Upper lobe of left lung (tissue), 6 donors: ENCODE data around the gene SLC9A9. TPM values are rescaled to one million over a fixed set of nuclear protein-coding genes. Genes with fewer than 3 reads are reported as not detected.

Experiments
- ATAC-seq, 2 donors: fragments of 200-7000 bp; cut with Tn5 transposase; one replicate each; pipeline ENCODE4 v1.9.1; 2022; ENCODE audit warnings: mild to moderate bottlenecking in 2 of 2, moderate library complexity in 2 of 2; ENCODE audit not compliant: low FRiP score in 2 of 2
- DNase-seq, 2 donors: peaks; one replicate each; pipeline ENCODE4 v3.0.0-alpha.2; 2019 to 2020
- H3K27ac ChIP-seq, 4 donors: fragments of 200-600 bp; sonication (generic); one replicate each; pipeline ENCODE4 v1.5.1; 2016 to 2019
- H3K27me3 ChIP-seq, 4 donors: fragments of 200-600 bp; sonication (generic); one replicate each; pipeline ENCODE4 v1.5.1; 2017 to 2019
- H3K36me3 ChIP-seq, 4 donors: fragments of 200-600 bp; sonication (generic); one replicate each; pipeline ENCODE4 v1.5.1; 2016 to 2019
- H3K4me1 ChIP-seq, 4 donors: fragments of 200-600 bp; sonication (generic); one replicate each; pipeline ENCODE4 v1.5.1; 2018 to 2019
- H3K4me3 ChIP-seq, 4 donors: fragments of 200-600 bp; sonication (generic); one replicate each; pipeline ENCODE4 v1.5.1; 2017 to 2019; ENCODE audit warnings: mild to moderate bottlenecking in 2 of 4, moderate library complexity in 1 of 4
- H3K9me3 ChIP-seq, 4 donors: fragments of 200-600 bp; sonication (generic); one replicate each; pipeline ENCODE4 v1.5.1; 2018 to 2019
- EP300 ChIP-seq, 4 donors: sonication (generic); formaldehyde crosslinking; IDR thresholded peaks; one replicate each; pipeline ENCODE4 v1.5.1; 2017; ENCODE audit warnings: antibody characterized with exemption in 4 of 4, control low read depth in 2 of 4
- POLR2A ChIP-seq, 4 donors: fragments of 450-650 bp; IDR thresholded peaks; one replicate each; pipeline ENCODE4 v1.5.1; 2016 to 2017; ENCODE audit warnings: antibody characterized with exemption in 4 of 4, mild to moderate bottlenecking in 2 of 4
- POLR2AphosphoS5 ChIP-seq, 2 donors: sonication (generic); formaldehyde crosslinking; IDR thresholded peaks; one replicate each; pipeline ENCODE4 v1.5.1; 2017; ENCODE audit warnings: antibody characterized with exemption in 2 of 2
- WGBS, 2 donors: methylation state at CpG; one replicate each; pipeline ENCODE4 v1.1.5; 2017 to 2018; 5-methylcytosine and 5-hydroxymethylcytosine counted together
- total RNA-seq, 6 donors: library from RNA; depleted of rRNA in 4 of 6; stranded (reverse); fragments of >200 nt in 4 of 6; gene quantifications; one replicate each; pipeline versions ENCODE4 v1.1.0 to v1.2.1, GENCODE V29; 2016 to 2021
- TF ChIP-seq, protein P1 (sequence below), 6 experiments: fragments of 450-650 bp in 4 of 6; fragments of 200-600 bp in 2 of 6; sonication (generic) in 2 of 6; IDR thresholded peaks; one replicate each; pipeline ENCODE4 v1.5.1; 2016 to 2019; ENCODE audit warnings: antibody characterized with exemption in 6 of 6
- donor health status: DM: no; HTN: no; CAD: no; lungs with moderate emphysema.
- donor health status: DM: no; HTN: yes; CAD: no; lungs with severe emphysema.

Gene SLC9A9
- total RNA-seq, 6 donors from 2014 or later, result 4.2 to 20.4 (median 8.7) TPM

DNA sequence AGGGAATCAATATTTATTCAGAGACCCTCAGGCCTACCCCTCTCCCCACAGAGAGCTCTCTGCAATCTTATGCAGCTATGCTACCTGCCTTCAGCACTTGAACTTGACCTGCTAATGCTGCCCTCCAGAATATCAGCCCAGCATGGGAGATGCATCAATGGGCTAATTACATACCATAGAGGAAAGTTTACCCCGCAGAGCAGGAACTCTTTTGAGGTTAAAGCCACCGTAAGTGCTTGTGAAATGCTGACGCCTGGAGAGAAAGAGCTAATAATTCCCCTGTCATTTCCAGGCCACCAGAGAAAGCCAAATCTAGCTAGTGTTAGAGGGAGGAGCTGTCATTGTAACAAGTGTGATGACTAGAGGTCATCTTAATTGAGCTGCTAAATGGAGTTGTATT, 601.2 kb downstream of the SLC9A9 start:
- Histone ChIP-seq H3K27ac (no peak overlapping the region), H3K9me3 (no peaks in the 10 kb centered on the region), H3K4me3 (no peak overlapping the region), H3K36me3 (no peaks in the 10 kb centered on the region), H3K27me3 (no peaks in the 10 kb centered on the region), H3K4me1 (no peaks in the 10 kb centered on the region)
- DNase-seq, result no peak
- ATAC-seq, result no peak
- WGBS, 2 donors, result 62 to 70% methylated on average over 3 of the region's 3 CpGs
- no peak for TF ChIP-seq EP300 (IDR thresholded peaks at IDR 0.05)
- TF ChIP-seq, protein P1, sequence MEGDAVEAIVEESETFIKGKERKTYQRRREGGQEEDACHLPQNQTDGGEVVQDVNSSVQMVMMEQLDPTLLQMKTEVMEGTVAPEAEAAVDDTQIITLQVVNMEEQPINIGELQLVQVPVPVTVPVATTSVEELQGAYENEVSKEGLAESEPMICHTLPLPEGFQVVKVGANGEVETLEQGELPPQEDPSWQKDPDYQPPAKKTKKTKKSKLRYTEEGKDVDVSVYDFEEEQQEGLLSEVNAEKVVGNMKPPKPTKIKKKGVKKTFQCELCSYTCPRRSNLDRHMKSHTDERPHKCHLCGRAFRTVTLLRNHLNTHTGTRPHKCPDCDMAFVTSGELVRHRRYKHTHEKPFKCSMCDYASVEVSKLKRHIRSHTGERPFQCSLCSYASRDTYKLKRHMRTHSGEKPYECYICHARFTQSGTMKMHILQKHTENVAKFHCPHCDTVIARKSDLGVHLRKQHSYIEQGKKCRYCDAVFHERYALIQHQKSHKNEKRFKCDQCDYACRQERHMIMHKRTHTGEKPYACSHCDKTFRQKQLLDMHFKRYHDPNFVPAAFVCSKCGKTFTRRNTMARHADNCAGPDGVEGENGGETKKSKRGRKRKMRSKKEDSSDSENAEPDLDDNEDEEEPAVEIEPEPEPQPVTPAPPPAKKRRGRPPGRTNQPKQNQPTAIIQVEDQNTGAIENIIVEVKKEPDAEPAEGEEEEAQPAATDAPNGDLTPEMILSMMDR (IDR thresholded peaks at IDR 0.05), result no peak
- no peak for TF ChIP-seq POLR2A (IDR thresholded peaks at IDR 0.05)
- TF ChIP-seq POLR2AphosphoS5 (IDR thresholded peaks at IDR 0.05), result no peak

DNA sequence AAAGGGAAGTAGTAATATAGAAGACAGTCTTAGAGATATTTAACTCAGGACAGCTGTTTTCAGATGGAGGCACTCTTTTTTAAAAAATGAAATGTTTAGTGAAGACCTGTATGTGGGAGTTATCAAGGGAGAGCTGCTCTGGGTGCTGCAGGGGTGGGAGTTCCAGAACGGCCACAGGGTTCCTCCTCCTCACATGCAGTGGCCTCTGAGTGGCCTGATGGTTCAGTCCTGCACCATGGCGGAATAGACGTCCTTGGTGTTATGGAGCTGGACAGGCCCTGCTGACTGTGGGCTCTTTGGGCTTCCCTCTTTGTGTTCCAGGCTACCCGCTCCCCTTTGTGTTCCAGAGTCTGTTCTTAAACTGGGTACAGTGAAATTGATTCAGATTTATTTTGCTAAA, 602.6 kb downstream of the SLC9A9 start:
- DNase-seq, result no peak
- Histone ChIP-seq H3K27me3 (no peaks in the 10 kb centered on the region), H3K4me3 (no peak overlapping the region), H3K9me3 (no peaks in the 10 kb centered on the region), H3K36me3 (no peaks in the 10 kb centered on the region), H3K27ac (no peak overlapping the region), H3K4me1 (no peaks in the 10 kb centered on the region)
- no peak for ATAC-seq
- TF ChIP-seq POLR2AphosphoS5 (IDR thresholded peaks at IDR 0.05) (no peak), EP300 (IDR thresholded peaks at IDR 0.05) (no peak), POLR2A (IDR thresholded peaks at IDR 0.05) (no peak)
- TF ChIP-seq, protein P1 (IDR thresholded peaks at IDR 0.05), result no peak
- 90 to 98% methylated on average over 4 of the region's 4 CpGs for WGBS, 2 donors

DNA sequence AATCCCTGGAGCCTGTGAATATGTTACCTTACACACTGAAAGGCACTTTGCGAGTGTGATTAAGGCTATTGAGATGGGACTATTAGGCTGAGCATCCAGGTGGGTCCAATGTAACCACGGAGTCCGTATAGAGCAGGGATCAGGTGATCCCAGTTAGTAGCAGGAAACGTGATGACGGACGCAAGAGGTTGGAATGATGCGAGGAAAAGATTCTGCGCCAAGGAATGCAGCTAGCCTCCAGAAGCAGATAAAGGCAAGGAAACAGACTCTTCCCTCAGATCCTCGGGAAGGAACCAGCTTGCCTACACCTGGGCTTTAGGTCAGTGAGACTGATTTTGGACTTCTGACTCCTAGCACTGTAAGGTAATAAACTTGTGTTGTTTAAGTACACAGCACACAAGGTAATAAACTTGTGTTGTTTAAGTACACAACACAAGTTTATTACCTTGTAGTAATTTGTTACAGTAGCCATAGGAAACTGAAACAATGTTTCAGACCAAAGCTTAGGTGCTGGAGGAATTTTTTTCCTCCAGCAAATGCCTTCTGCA, 603.7 kb downstream of the SLC9A9 start:
- Histone ChIP-seq H3K9me3 (no peaks in the 10 kb centered on the region), H3K27me3 (no peaks in the 10 kb centered on the region), H3K27ac (no peak overlapping the region), H3K4me1 (no peaks in the 10 kb centered on the region), H3K4me3 (no peak overlapping the region), H3K36me3 (no peaks in the 10 kb centered on the region)
- DNase-seq (no peak), ATAC-seq (no peak)
- no peak for TF ChIP-seq POLR2AphosphoS5 (IDR thresholded peaks at IDR 0.05)
- no peak for TF ChIP-seq POLR2A (IDR thresholded peaks at IDR 0.05)
- TF ChIP-seq, protein P1 (IDR thresholded peaks at IDR 0.05), result no peak
- TF ChIP-seq EP300 (IDR thresholded peaks at IDR 0.05), result no peak
- WGBS, 2 donors, result 83 to 91% methylated on average over 9 of the region's 9 CpGs

DNA sequence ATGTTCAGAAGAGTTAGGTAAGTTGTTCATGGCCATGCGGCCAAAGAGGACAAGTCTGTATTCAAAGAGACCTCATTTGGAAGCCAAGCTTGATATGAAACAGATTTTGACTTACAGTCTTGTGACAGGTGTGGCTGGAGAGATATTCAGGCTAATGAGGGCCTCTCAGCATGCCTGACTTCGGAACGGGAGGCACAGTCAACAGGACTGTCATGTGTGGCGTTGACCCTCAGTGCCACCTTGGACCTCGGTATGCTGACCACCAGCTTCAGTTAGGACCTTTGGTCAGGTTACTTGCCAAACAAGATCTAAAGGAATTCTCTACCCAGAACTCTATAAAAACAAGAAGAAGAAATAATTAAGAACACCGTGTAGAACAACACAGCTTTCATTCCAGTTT, 604.6 kb downstream of the SLC9A9 start:
- Histone ChIP-seq H3K4me1 (no peaks in the 10 kb centered on the region), H3K4me3 (no peak overlapping the region), H3K36me3 (no peaks in the 10 kb centered on the region), H3K9me3 (no peaks in the 10 kb centered on the region), H3K27me3 (no peaks in the 10 kb centered on the region), H3K27ac (no peak overlapping the region)
- 90 to 98% methylated on average over 6 of the region's 6 CpGs for WGBS, 2 donors
- no peak for ATAC-seq
- TF ChIP-seq POLR2A (IDR thresholded peaks at IDR 0.05) (no peak), POLR2AphosphoS5 (IDR thresholded peaks at IDR 0.05) (no peak), EP300 (IDR thresholded peaks at IDR 0.05) (no peak)
- TF ChIP-seq, protein P1 (IDR thresholded peaks at IDR 0.05), result no peak
- no peak for DNase-seq

DNA sequence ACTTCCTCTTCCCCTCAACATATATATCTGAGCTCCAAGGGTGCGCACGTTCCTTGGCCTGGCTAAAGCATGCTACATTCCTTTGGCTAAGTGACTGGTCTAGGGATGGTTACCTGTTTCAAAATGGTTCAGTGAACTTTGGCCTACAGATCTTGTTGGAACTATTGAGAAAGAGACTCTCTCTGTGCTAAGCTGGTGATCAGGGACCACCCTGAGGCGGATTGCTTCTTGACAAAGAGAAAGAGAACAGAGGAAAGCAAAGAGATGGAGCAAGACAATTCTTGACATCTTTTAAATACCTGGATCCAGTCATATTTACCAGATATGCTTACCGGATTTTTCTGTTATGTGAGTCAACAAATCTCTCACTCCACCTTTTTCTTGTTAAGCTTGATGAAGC, 605.6 kb downstream of the SLC9A9 start:
- 73 to 83% methylated on average over 4 of the region's 4 CpGs for WGBS, 2 donors
- Histone ChIP-seq H3K4me3 (no peak overlapping the region), H3K36me3 (no peaks in the 10 kb centered on the region), H3K4me1 (no peaks in the 10 kb centered on the region), H3K9me3 (no peaks in the 10 kb centered on the region), H3K27ac (no peak overlapping the region), H3K27me3 (no peaks in the 10 kb centered on the region)
- DNase-seq, result no peak
- no peak for ATAC-seq
- TF ChIP-seq POLR2A (IDR thresholded peaks at IDR 0.05) (no peak), EP300 (IDR thresholded peaks at IDR 0.05) (no peak), POLR2AphosphoS5 (IDR thresholded peaks at IDR 0.05) (no peak)
- TF ChIP-seq, protein P1 (IDR thresholded peaks at IDR 0.05), result no peak
